Endothelial cell (in vitro differentiated cells): ENCODE data around the gene IQCM. TPM values are rescaled to one million over a fixed set of nuclear protein-coding genes. Genes with fewer than 3 reads are reported as not detected.

Experiments used
- DNase-seq: peaks from one replicate; pipeline ENCODE4 v3.0.0; 2021; ENCODE audit warnings: low spot score
- H3K27ac Mint-ChIP-seq: one replicate; pipeline ENCODE4 v1.8.0; 2021; ENCODE audit warnings: mixed read lengths, inconsistent platforms; ENCODE audit not compliant: unreplicated experiment
- H3K27me3 Mint-ChIP-seq: one replicate; pipeline ENCODE4 v1.8.0; 2021; ENCODE audit warnings: mild to moderate bottlenecking, moderate library complexity, mixed read lengths, inconsistent platforms; ENCODE audit not compliant: unreplicated experiment
- H3K36me3 Mint-ChIP-seq: one replicate; pipeline ENCODE4 v1.8.0; 2021; ENCODE audit warnings: mild to moderate bottlenecking, low read depth, mixed read lengths, inconsistent platforms; ENCODE audit not compliant: unreplicated experiment
- H3K4me1 Mint-ChIP-seq: one replicate; pipeline ENCODE4 v1.8.0; 2021; ENCODE audit warnings: mild to moderate bottlenecking, mixed read lengths, inconsistent platforms; ENCODE audit not compliant: unreplicated experiment
- H3K4me3 Mint-ChIP-seq: one replicate; pipeline ENCODE4 v1.8.0; 2021; ENCODE audit warnings: mild to moderate bottlenecking, mixed read lengths, inconsistent platforms; ENCODE audit not compliant: unreplicated experiment
- H3K9me3 Mint-ChIP-seq: one replicate; pipeline ENCODE4 v1.8.0; 2021; ENCODE audit warnings: mixed read lengths, inconsistent platforms; ENCODE audit not compliant: unreplicated experiment
- CTCF ChIP-seq: fragments of 200-600 bp; sonication (generic); IDR thresholded peaks from one replicate; pipeline ENCODE4 v1.5.0; 2021; ENCODE audit warnings: antibody characterized with exemption; ENCODE audit not compliant: unreplicated experiment
- total RNA-seq: library from RNA; stranded (reverse); fragmentation: NEBNext Ultra II Directional; extraction: Animal tissue kit (Norgen Biotek cat#: 25700); gene quantifications from one replicate; pipeline ENCODE4 v1.2.1, GENCODE V29; 2021; ENCODE audit not compliant: unreplicated experiment

The IQCM gene
- total RNA-seq, 1 donor from 2014 or later: not detected

- no peak for TF ChIP-seq CTCF
- H3K4me3 Mint-ChIP-seq: no peak overlapping the region
- H3K9me3 Mint-ChIP-seq: no peaks in the 10 kb centered on the region
- H3K36me3 Mint-ChIP-seq: no peaks in the 10 kb centered on the region
- no peak for DNase-seq
- no peak overlapping the region for H3K27ac Mint-ChIP-seq
- no peaks in the 10 kb centered on the region for H3K4me1 Mint-ChIP-seq
- peaks cover 2% of the 10 kb centered on the region for H3K27me3 Mint-ChIP-seq
These were observed 20.9 kb upstream of the IQCM start for GRCh38 chr4:149836546-149836945.

GRCh38 chr4:149835280-149835679 lies 19.6 kb upstream of the IQCM start:
- no peak for DNase-seq
- Mint-ChIP-seq H3K27ac (no peak overlapping the region), H3K27me3 (peaks cover 2% of the 10 kb centered on the region), H3K9me3 (no peaks in the 10 kb centered on the region), H3K36me3 (no peaks in the 10 kb centered on the region), H3K4me3 (no peak overlapping the region), H3K4me1 (no peaks in the 10 kb centered on the region)
- TF ChIP-seq CTCF: no peak

DNA sequence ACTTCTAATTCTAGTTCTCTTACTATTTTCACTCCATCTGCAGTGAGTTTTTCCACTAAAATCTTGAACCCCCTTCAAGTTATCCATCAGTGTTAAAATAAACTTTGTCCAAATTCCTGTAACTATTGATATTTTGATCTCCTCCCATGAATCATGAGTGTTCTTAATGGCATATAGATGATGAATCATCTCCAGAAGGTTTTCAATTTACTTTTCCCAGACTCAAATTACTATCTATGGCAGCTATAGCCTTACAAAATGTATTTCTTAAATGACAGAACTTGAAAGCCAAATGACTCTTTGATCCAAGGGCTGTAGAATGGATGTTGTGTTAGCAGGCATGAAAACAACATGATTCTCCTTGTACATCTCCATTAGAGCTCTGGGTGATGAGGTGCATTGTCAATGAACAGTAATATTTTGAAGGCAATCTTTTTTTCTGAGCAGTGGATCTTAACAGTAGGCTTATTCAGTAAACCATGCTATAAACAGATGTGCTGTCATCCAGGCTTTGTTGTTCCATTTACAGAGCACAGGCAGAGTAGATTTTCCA lies 16.1 kb upstream of the IQCM start:
- H3K9me3 Mint-ChIP-seq: no peaks in the 10 kb centered on the region
- H3K27ac Mint-ChIP-seq: no peak overlapping the region
- DNase-seq: no peak
- H3K27me3 Mint-ChIP-seq: peaks cover 2% of the 10 kb centered on the region
- TF ChIP-seq CTCF: no peak
- H3K4me3 Mint-ChIP-seq: no peak overlapping the region
- H3K36me3 Mint-ChIP-seq: no peaks in the 10 kb centered on the region
- no peaks in the 10 kb centered on the region for H3K4me1 Mint-ChIP-seq

DNA sequence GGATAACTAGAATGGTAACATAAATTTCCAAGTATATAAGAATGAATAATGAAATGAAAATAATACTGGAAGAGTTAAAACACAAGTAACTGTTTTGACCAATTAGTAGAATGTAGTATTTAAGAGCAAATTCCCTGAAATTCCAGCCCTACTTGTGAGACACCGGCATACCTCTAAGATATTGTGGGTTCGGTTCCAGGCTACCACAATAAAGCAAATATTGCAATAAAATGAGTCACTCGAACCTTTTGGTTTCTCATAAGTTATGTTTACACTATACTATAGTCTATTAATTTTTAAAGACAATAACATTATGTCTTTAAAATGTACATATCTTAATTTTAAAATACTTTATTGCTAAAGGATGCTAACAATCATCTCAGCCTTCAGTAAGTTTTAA lies 15.2 kb upstream of the IQCM start:
- DNase-seq: no peak
- peaks cover 2% of the 10 kb centered on the region for H3K27me3 Mint-ChIP-seq
- H3K9me3 Mint-ChIP-seq: no peaks in the 10 kb centered on the region
- no peaks in the 10 kb centered on the region for H3K4me1 Mint-ChIP-seq
- no peak for TF ChIP-seq CTCF
- no peaks in the 10 kb centered on the region for H3K36me3 Mint-ChIP-seq
- no peak overlapping the region for H3K27ac Mint-ChIP-seq
- H3K4me3 Mint-ChIP-seq: no peak overlapping the region

DNA sequence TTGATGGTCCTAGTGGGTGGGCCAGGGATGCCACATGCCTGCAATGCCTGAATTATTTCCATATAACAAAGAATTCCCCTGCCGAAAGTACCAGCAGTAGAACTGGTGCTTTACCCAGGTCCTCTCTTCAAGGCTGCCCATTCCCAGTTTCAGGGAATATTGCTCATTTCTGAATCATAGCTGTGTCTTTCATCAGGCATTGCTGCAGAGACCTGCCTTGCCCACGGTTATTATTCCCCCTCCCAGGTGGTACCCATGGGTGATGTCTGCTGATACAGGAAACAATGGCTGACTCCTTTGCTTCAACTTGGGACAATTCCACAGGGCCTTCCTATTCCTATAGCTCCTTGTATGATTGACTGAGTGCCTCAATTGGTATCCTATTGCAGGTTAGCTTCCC lies 9.7 kb upstream of the IQCM start:
- no peak overlapping the region for H3K4me3 Mint-ChIP-seq
- no peaks in the 10 kb centered on the region for H3K36me3 Mint-ChIP-seq
- no peaks in the 10 kb centered on the region for H3K27me3 Mint-ChIP-seq
- no peaks in the 10 kb centered on the region for H3K4me1 Mint-ChIP-seq
- H3K9me3 Mint-ChIP-seq: no peaks in the 10 kb centered on the region
- H3K27ac Mint-ChIP-seq: no peak overlapping the region
- DNase-seq: no peak
- no peak for TF ChIP-seq CTCF
